SH-SY5Y (cell line): Measurements from ENCODE around the gene AIF1L.

Experiments used
- GATA2 ChIP-seq: IDR thresholded peaks from 2 replicates; pipeline ENCODE4 v1.6.1; 2011; ENCODE audit warnings: mild to moderate bottlenecking, low read depth, low read length
- GATA3 ChIP-seq: IDR thresholded peaks from 2 replicates; pipeline ENCODE4 v1.6.1; 2011; ENCODE audit warnings: low read depth, mild to moderate bottlenecking, low read length, moderate library complexity

GRCh38 chr9:131080589-131080988 lies 15.7 kb upstream of the AIF1L start:
- no peak for TF ChIP-seq GATA2
- TF ChIP-seq GATA3: no peak
